HEK293 (cell line): Measurements from ENCODE around the gene TNFAIP8.

ENCODE experiments used
- CTCF ChIA-PET: fragments of 350-600 bp; formaldehyde crosslinking; extraction: SDS; loops from one replicate; lab custom pipeline; 2021; ENCODE audit warnings: antibody characterized with exemption; lab: Yijun Ruan, JAX
- POLR2A ChIA-PET: fragments of 300-600 bp; formaldehyde crosslinking; extraction: SDS; loops from one replicate; lab custom pipeline; 2020; ENCODE audit warnings: antibody characterized with exemption, inconsistent platforms; lab: Yijun Ruan, JAX
- H3K27ac ChIP-seq: fragments of 200-500 bp; sonication (Bioruptor generic); 2 replicates; pipeline ENCODE4 v1.5.1; 2014; ENCODE audit warnings: low read depth, low read length, control low read depth, inconsistent platforms; ENCODE audit errors: extremely low read depth
- H3K36me3 ChIP-seq, 2 experiments: fragments of 200-500 bp in 1 of 2; sonication (Bioruptor generic) in 1 of 2; 1 replicate in 1 of 2; 2 replicates in 1 of 2; pipeline ENCODE4 v1.5.1; 2014 to 2017; ENCODE audit warnings: inconsistent platforms in 2 of 2, low read length in 2 of 2; ENCODE audit not compliant: control insufficient read depth in 2 of 2, insufficient read depth in 1 of 2
- H3K4me1 ChIP-seq: fragments of 200-500 bp; sonication (Bioruptor generic); 2 replicates; pipeline ENCODE4 v1.5.1; 2014; ENCODE audit warnings: mild to moderate bottlenecking, low read length, inconsistent platforms; ENCODE audit not compliant: control insufficient read depth, insufficient read depth
- H3K4me3 ChIP-seq: 2 replicates; pipeline ENCODE4 v1.5.1; 2011; ENCODE audit warnings: low read depth, mild to moderate bottlenecking, control low read depth, low read length, moderate library complexity
- H3K9me3 ChIP-seq: fragments of 200-500 bp; sonication (Bioruptor generic); 2 replicates; pipeline ENCODE4 v1.5.1; 2014; ENCODE audit warnings: low read depth, low read length, inconsistent platforms; ENCODE audit not compliant: control insufficient read depth, insufficient read depth
- ELK4 ChIP-seq: IDR thresholded peaks from 2 replicates; pipeline ENCODE4 v1.6.1; 2011; ENCODE audit warnings: mild to moderate bottlenecking, low read depth, low read length, borderline replicate concordance
- HOXC10 ChIP-seq: sonication (generic); formaldehyde crosslinking; IDR thresholded peaks from 2 replicates; pipeline ENCODE4 v1.8.1; 2023; ENCODE audit warnings: mild to moderate bottlenecking, missing genetic modification reagents
- PRDM10 ChIP-seq: fragments of 450-650 bp; formaldehyde crosslinking; IDR thresholded peaks from 2 replicates; pipeline ENCODE4 v1.5.1; 2016; ENCODE audit warnings: missing biosample characterization, missing genetic modification characterization
- PRDM2 ChIP-seq: fragments of 450-650 bp; formaldehyde crosslinking; IDR thresholded peaks from 2 replicates; pipeline ENCODE4 v1.5.1; 2016; ENCODE audit warnings: missing biosample characterization, missing genetic modification characterization, borderline replicate concordance
- SP2 ChIP-seq: fragments of 450-650 bp; formaldehyde crosslinking; IDR thresholded peaks from 2 replicates; pipeline ENCODE4 v1.5.1; 2016; ENCODE audit warnings: missing biosample characterization, missing genetic modification characterization
- YY1 ChIP-seq: fragments of 450-650 bp; formaldehyde crosslinking; IDR thresholded peaks from 2 replicates; pipeline ENCODE4 v1.5.1; 2018; ENCODE audit warnings: missing biosample characterization, missing genetic modification characterization
- ZNF211 ChIP-seq: fragments of 450-650 bp; formaldehyde crosslinking; IDR thresholded peaks from 2 replicates; pipeline ENCODE4 v1.5.1; 2016; ENCODE audit warnings: low read depth, missing biosample characterization, missing genetic modification characterization
- ZNF221 ChIP-seq: fragments of 450-650 bp; formaldehyde crosslinking; IDR thresholded peaks from 2 replicates; pipeline ENCODE4 v1.5.1; 2017; ENCODE audit warnings: missing biosample characterization, missing genetic modification characterization, borderline replicate concordance
- ZNF223 ChIP-seq: fragments of 450-650 bp; formaldehyde crosslinking; IDR thresholded peaks from 2 replicates; pipeline ENCODE4 v1.5.1; 2016; ENCODE audit warnings: missing biosample characterization, missing genetic modification characterization
- ZNF324 ChIP-seq: fragments of 450-650 bp; formaldehyde crosslinking; IDR thresholded peaks from 2 replicates; pipeline ENCODE4 v1.5.1; 2016; ENCODE audit warnings: missing biosample characterization, missing genetic modification characterization
- ZNF350 ChIP-seq: fragments of 450-650 bp; formaldehyde crosslinking; IDR thresholded peaks from 2 replicates; pipeline ENCODE4 v1.5.0; 2017; ENCODE audit warnings: missing biosample characterization, mild to moderate bottlenecking, missing genetic modification characterization
- ZNF362 ChIP-seq: fragments of 450-650 bp; formaldehyde crosslinking; IDR thresholded peaks from 2 replicates; pipeline ENCODE4 v1.5.1; 2016; ENCODE audit warnings: missing biosample characterization, missing genetic modification characterization
- ZNF366 ChIP-seq: fragments of 450-650 bp; formaldehyde crosslinking; conservative IDR thresholded peaks from 2 replicates; pipeline ENCODE4 v1.5.1; 2016; ENCODE audit warnings: missing biosample characterization, missing genetic modification characterization
- ZNF48 ChIP-seq: fragments of 450-650 bp; formaldehyde crosslinking; IDR thresholded peaks from 2 replicates; pipeline ENCODE4 v1.5.1; 2016; ENCODE audit warnings: missing biosample characterization, missing genetic modification characterization
- ZNF501 ChIP-seq: fragments of 450-650 bp; formaldehyde crosslinking; IDR thresholded peaks from 2 replicates; pipeline ENCODE4 v1.5.1; 2016; ENCODE audit warnings: missing biosample characterization, missing genetic modification characterization
- ZNF521 ChIP-seq: fragments of 450-650 bp; formaldehyde crosslinking; IDR thresholded peaks from 2 replicates; pipeline ENCODE4 v1.5.1; 2017; ENCODE audit warnings: missing biosample characterization, mild to moderate bottlenecking, missing genetic modification characterization
- ZNF530 ChIP-seq: fragments of 450-650 bp; formaldehyde crosslinking; IDR thresholded peaks from 2 replicates; pipeline ENCODE4 v1.5.1; 2016; ENCODE audit warnings: low read depth, missing biosample characterization, missing genetic modification characterization
- ZNF544 ChIP-seq: fragments of 450-650 bp; formaldehyde crosslinking; IDR thresholded peaks from 2 replicates; pipeline ENCODE4 v1.5.0; 2017; ENCODE audit warnings: missing biosample characterization, missing genetic modification characterization
- ZNF549 ChIP-seq: fragments of 450-650 bp; IDR thresholded peaks from 2 replicates; pipeline ENCODE4 v1.5.1; 2018; ENCODE audit warnings: missing biosample characterization, missing genetic modification characterization, mild to moderate bottlenecking, inconsistent platforms, moderate library complexity
- ZNF707 ChIP-seq: fragments of 450-650 bp; formaldehyde crosslinking; IDR thresholded peaks from 2 replicates; pipeline ENCODE4 v1.5.1; 2016; ENCODE audit warnings: missing biosample characterization, missing genetic modification characterization
- ZNF776 ChIP-seq: fragments of 450-650 bp; formaldehyde crosslinking; IDR thresholded peaks from 2 replicates; pipeline ENCODE4 v1.5.0; 2017; ENCODE audit warnings: missing biosample characterization, missing genetic modification characterization, borderline replicate concordance

The TNFAIP8 gene

GRCh38 chr5:119339344-119339743 lies 16.5 kb upstream of the TNFAIP8 start (continued):
- TF ChIP-seq PRDM2 (tag by site-specific recombination), result no peak
- TF ChIP-seq SP2 (tag by site-specific recombination), result no peak
- TF ChIP-seq YY1 (tag by site-specific recombination), result no peak
- TF ChIP-seq ZNF501 (tag by site-specific recombination), result no peak
- TF ChIP-seq HOXC10 (CRISPR knock-in tag), result no peak
- TF ChIP-seq ZNF48, result no peak
- TF ChIP-seq ZNF350, result no peak
- TF ChIP-seq ZNF362 (tag by site-specific recombination), result no peak
- TF ChIP-seq ZNF544 (tag by site-specific recombination), result no peak

- no peak overlapping the region for H3K27ac ChIP-seq
- H3K4me3 ChIP-seq, result no peak overlapping the region
- CTCF ChIA-PET, result no interaction called here
- H3K4me1 ChIP-seq, result peaks cover 14% of the 10 kb centered on the region
- POLR2A ChIA-PET, result interaction anchor here (0.8 kb wide), 1 partner anchor 37 kb away, joined by 3 read pairs; no protein-coding TSS in a partner anchor
- no peaks in the 10 kb centered on the region for H3K36me3 ChIP-seq
- TF ChIP-seq ZNF324 (tag by site-specific recombination), result no peak
- no peaks in the 10 kb centered on the region for H3K9me3 ChIP-seq
Measured at GRCh38 chr5:119339965-119340364, 15.9 kb upstream of the TNFAIP8 start.

- ChIA-PET CTCF (no interaction called here), POLR2A (no interaction called here)
- no peak overlapping the region for H3K4me3 ChIP-seq
- peaks cover 14% of the 10 kb centered on the region for H3K4me1 ChIP-seq
- H3K9me3 ChIP-seq, result no peaks in the 10 kb centered on the region
- no peaks in the 10 kb centered on the region for H3K36me3 ChIP-seq
- H3K27ac ChIP-seq, result no peak overlapping the region
- TF ChIP-seq ZNF221 (tag by site-specific recombination) (no peak), ZNF549 (tag by site-specific recombination) (no peak), ZNF707 (no peak), PRDM10 (no peak), ZNF211 (tag by site-specific recombination) (no peak), ZNF223 (no peak), ELK4 (no peak), ZNF366 (tag by site-specific recombination) (no peak), ZNF530 (tag by site-specific recombination) (no peak), ZNF776 (tag by site-specific recombination) (no peak), ZNF521 (tag by site-specific recombination) (no peak)
Measured at GRCh38 chr5:119340597-119341218, 15.1 kb upstream of the TNFAIP8 start.
